CD8-positive, alpha-beta memory T cell (primary cell): Measurements from ENCODE around the gene C5orf15. TPM values are rescaled to one million over a fixed set of nuclear protein-coding genes. Genes with fewer than 3 reads are reported as not detected.

ENCODE experiments used
- CTCF ChIA-PET: fragments of 350-600 bp; sonication (Branson Sonifier 250); formaldehyde crosslinking; loops from one replicate; lab custom pipeline; 2021; ENCODE audit warnings: antibody characterized with exemption; lab: Charles Lee
- POLR2A ChIA-PET: fragments of 350-600 bp; sonication (Branson Sonifier 250); formaldehyde crosslinking; loops from one replicate; lab custom pipeline; 2021; ENCODE audit warnings: antibody characterized with exemption; lab: Charles Lee
- DNase-seq, 5 donors: peaks; one replicate each; pipeline versions ENCODE4 v3.0.0 to v3.0.0-alpha.2; 2020 to 2022; ENCODE audit warnings: mixed read lengths in 1 of 5
- H3K27ac ChIP-seq: one replicate; pipeline ENCODE4 v1.7.0; 2013; ENCODE audit warnings: low read depth, mild to moderate bottlenecking, low read length, moderate library complexity
- H3K27me3 ChIP-seq: 2 replicates; pipeline ENCODE4 v1.7.0; 2013; ENCODE audit warnings: low read length, mild to moderate bottlenecking; ENCODE audit not compliant: insufficient read depth, poor library complexity, severe bottlenecking
- H3K36me3 ChIP-seq: 2 replicates; pipeline ENCODE4 v1.7.0; 2013; ENCODE audit warnings: mild to moderate bottlenecking, low read length, moderate library complexity; ENCODE audit not compliant: insufficient read depth
- H3K4me1 ChIP-seq: 2 replicates; pipeline ENCODE4 v1.7.0; 2013; ENCODE audit warnings: mild to moderate bottlenecking, low read length, moderate library complexity; ENCODE audit not compliant: insufficient read depth
- H3K4me3 ChIP-seq: 2 replicates; pipeline ENCODE4 v1.7.0; 2013; ENCODE audit warnings: mild to moderate bottlenecking, low read length
- H3K9me3 ChIP-seq: 2 replicates; pipeline ENCODE4 v1.7.0; 2013; ENCODE audit warnings: mild to moderate bottlenecking, low read length
- H3K27ac Mint-ChIP-seq, 8 donors: one replicate each; pipeline ENCODE4 v1.8.0; 2020 to 2021; ENCODE audit warnings: mixed read lengths in 8 of 8, mild to moderate bottlenecking in 6 of 8, inconsistent platforms in 3 of 8, moderate library complexity in 3 of 8
- H3K27me3 Mint-ChIP-seq, 2 donors: one replicate each; pipeline ENCODE4 v1.8.0; 2020 to 2021; ENCODE audit warnings: mixed read lengths in 2 of 2, mild to moderate bottlenecking in 1 of 2, moderate library complexity in 1 of 2
- H3K36me3 Mint-ChIP-seq, 3 donors: one replicate each; pipeline ENCODE4 v1.8.0; 2020 to 2021; ENCODE audit warnings: mixed read lengths in 3 of 3, inconsistent platforms in 1 of 3, mild to moderate bottlenecking in 1 of 3
- H3K4me1 Mint-ChIP-seq, 3 donors: one replicate each; pipeline ENCODE4 v1.8.0; 2020 to 2021; ENCODE audit warnings: mixed read lengths in 3 of 3, inconsistent platforms in 1 of 3, mild to moderate bottlenecking in 1 of 3
- H3K4me3 Mint-ChIP-seq, 7 donors: one replicate each; pipeline ENCODE4 v1.8.0; 2020 to 2021; ENCODE audit warnings: mixed read lengths in 7 of 7, mild to moderate bottlenecking in 6 of 7, moderate library complexity in 4 of 7, inconsistent platforms in 2 of 7
- H3K9me3 Mint-ChIP-seq, 5 donors: one replicate each; pipeline ENCODE4 v1.8.0; 2020 to 2022; ENCODE audit warnings: mixed read lengths in 5 of 5, mild to moderate bottlenecking in 3 of 5, moderate library complexity in 2 of 5, inconsistent platforms in 1 of 5
- polyA plus RNA-seq: library from polyadenylated mRNA; unstranded; fragments of 300-500 nt; fragmentation: Illumina TruSeq; gene quantifications from one replicate; pipeline ENCODE4 v1.2.3, GENCODE V29; 2021
- total RNA-seq, 2 experiments: library from RNA; stranded (reverse); gene quantifications; one replicate each; pipeline ENCODE4 v1.2.3, GENCODE V29; 2021

Gene C5orf15
- total RNA-seq (10 to 100 TPM; 21.7 to 21.8 TPM), polyA plus RNA-seq (25.4 TPM)

- Mint-ChIP-seq H3K36me3 (peaks cover 0 to 46% (median 3%) of the 10 kb centered on the region in 3 donors), H3K27ac (peak within 1 kb of the TSS; percentile 97 to 100 (median 98)), H3K4me3 (peak within 1 kb of the TSS; percentile 94 to 98 (median 97)), H3K27me3 (no peaks in the 10 kb centered on the region), H3K9me3 (no peaks in the 10 kb centered on the region), H3K4me1 (peaks cover 39 to 61% (median 59%) of the 10 kb centered on the region in 3 donors)
- POLR2A ChIA-PET = interaction anchor here (1.0 kb wide), 1 partner anchor 680 kb away, joined by 3 read pairs; the partner anchor contains the start of gene SEC24A
- CTCF ChIA-PET = interaction anchor here (1.0 to 1.6 kb wide), 3 partner anchors 12 to 71 kb away, joined by 3 to 4 read pairs (median 3); no protein-coding TSS in a partner anchor
- Histone ChIP-seq H3K36me3 (no peaks in the 10 kb centered on the region), H3K4me3 (peak within 1 kb of the TSS; percentile 92), H3K4me1 (peaks cover 23% of the 10 kb centered on the region), H3K9me3 (no peaks in the 10 kb centered on the region), H3K27me3 (no peaks in the 10 kb centered on the region), H3K27ac (peak within 1 kb of the TSS; percentile 92)
- peak; percentile 86 to 95 (median 90) for DNase-seq
Measured at GRCh38 chr5:133968204-133968980, at the start of gene C5orf15. TSS of gene C5orf15 (minus strand) at chr5:133968625. CDS start at chr5:133968584, 41 bp downstream.

GRCh38 chr5:134008266-134008749 is 39.9 kb upstream of the C5orf15 start:
- H3K27me3 ChIP-seq = no peaks in the 10 kb centered on the region
- ChIA-PET POLR2A (no interaction called here), CTCF (interaction anchor here (1.2 to 3.0 kb wide), 2 partner anchors 28 to 31 kb away, joined by 4 to 9 read pairs; no protein-coding TSS in a partner anchor)
- H3K36me3 Mint-ChIP-seq = peaks cover 0 to 3% (median 0%) of the 10 kb centered on the region in 3 donors
- H3K4me3 Mint-ChIP-seq = peak overlapping the region in 1 of 7 donors; percentile 72
- H3K9me3 ChIP-seq = no peaks in the 10 kb centered on the region
- no peak for DNase-seq
- peaks cover 15% of the 10 kb centered on the region for H3K4me1 ChIP-seq
- H3K27ac ChIP-seq = no peak overlapping the region
- H3K4me3 ChIP-seq = no peak overlapping the region
- no peaks in the 10 kb centered on the region for H3K36me3 ChIP-seq
- H3K9me3 Mint-ChIP-seq = no peaks in the 10 kb centered on the region
- peaks cover 11 to 17% (median 14%) of the 10 kb centered on the region in 3 donors for H3K4me1 Mint-ChIP-seq
- H3K27ac Mint-ChIP-seq = peak overlapping the region in 2 of 8 donors; percentile 75 to 97
- H3K27me3 Mint-ChIP-seq = peaks cover 7 to 21% of the 10 kb centered on the region in 2 donors

- CTCF ChIA-PET = interaction anchor here (1.1 to 3.0 kb wide), 3 partner anchors 18 to 731 kb away, joined by 3 to 9 read pairs (median 3); partner anchors contain the start of gene CAMLG
Measured at GRCh38 chr5:134007581-134008265, 39.3 kb upstream of the C5orf15 start.

GRCh38 chr5:134006115-134006514 is 37.7 kb upstream of the C5orf15 start:
- peaks cover 30 to 38% (median 34%) of the 10 kb centered on the region in 3 donors for H3K4me1 Mint-ChIP-seq
- H3K4me1 ChIP-seq = peaks cover 28% of the 10 kb centered on the region
- no peaks in the 10 kb centered on the region for H3K27me3 ChIP-seq
- H3K27me3 Mint-ChIP-seq = peaks cover 2 to 3% of the 10 kb centered on the region in 2 donors
- no peak overlapping the region for H3K27ac ChIP-seq
- H3K9me3 ChIP-seq = no peaks in the 10 kb centered on the region
- H3K4me3 ChIP-seq = no peak overlapping the region
- ChIA-PET CTCF (no interaction called here), POLR2A (no interaction called here)
- peaks cover 0 to 9% (median 1%) of the 10 kb centered on the region in 3 donors for H3K36me3 Mint-ChIP-seq
- no peaks in the 10 kb centered on the region for H3K9me3 Mint-ChIP-seq
- peaks cover 1% of the 10 kb centered on the region for H3K36me3 ChIP-seq
- DNase-seq = no peak
- peak overlapping the region in 6 of 7 donors; percentile 56 to 96 (median 88) for H3K4me3 Mint-ChIP-seq
- peak overlapping the region in 7 of 8 donors; percentile 91 to 98 (median 97) for H3K27ac Mint-ChIP-seq

More at GRCh38 chr5:134007581-134008265, 39.3 kb upstream of the C5orf15 start:
- H3K9me3 Mint-ChIP-seq = no peaks in the 10 kb centered on the region
- H3K4me1 Mint-ChIP-seq = peaks cover 16 to 23% (median 20%) of the 10 kb centered on the region in 3 donors
- no peak for DNase-seq
- H3K36me3 Mint-ChIP-seq = peaks cover 0 to 3% (median 0%) of the 10 kb centered on the region in 3 donors
- no peaks in the 10 kb centered on the region for H3K27me3 ChIP-seq
- peaks cover 21% of the 10 kb centered on the region for H3K4me1 ChIP-seq
- peak overlapping the region in 4 of 8 donors; percentile 43 to 98 (median 96) for H3K27ac Mint-ChIP-seq
- no peaks in the 10 kb centered on the region for H3K36me3 ChIP-seq
- H3K4me3 Mint-ChIP-seq = peak overlapping the region in 2 of 7 donors; percentile 18 to 72
- POLR2A ChIA-PET = no interaction called here
- peaks cover 7 to 15% of the 10 kb centered on the region in 2 donors for H3K27me3 Mint-ChIP-seq
- H3K9me3 ChIP-seq = no peaks in the 10 kb centered on the region
- no peak overlapping the region for H3K27ac ChIP-seq
- no peak overlapping the region for H3K4me3 ChIP-seq

GRCh38 chr5:134005417-134006061 is 37.1 kb upstream of the C5orf15 start:
- Mint-ChIP-seq H3K27ac (peak overlapping the region; percentile 91 to 98 (median 96)), H3K4me3 (peak overlapping the region; percentile 83 to 96 (median 88)), H3K27me3 (no peaks in the 10 kb centered on the region), H3K4me1 (peaks cover 32 to 43% (median 40%) of the 10 kb centered on the region in 3 donors), H3K9me3 (no peaks in the 10 kb centered on the region), H3K36me3 (peaks cover 0 to 14% (median 1%) of the 10 kb centered on the region in 3 donors)
- no peaks in the 10 kb centered on the region for H3K9me3 ChIP-seq
- peaks cover 33% of the 10 kb centered on the region for H3K4me1 ChIP-seq
- peaks cover 5% of the 10 kb centered on the region for H3K36me3 ChIP-seq
- peak in 1 of 5 donors; percentile 49 for DNase-seq
- peak overlapping the region; percentile 66 for H3K4me3 ChIP-seq
- no peaks in the 10 kb centered on the region for H3K27me3 ChIP-seq
- CTCF ChIA-PET = interaction anchor here (2.0 kb wide), 1 partner anchor 34 kb away, joined by 12 read pairs; no protein-coding TSS in a partner anchor
- peak overlapping the region; percentile 94 for H3K27ac ChIP-seq
- POLR2A ChIA-PET = interaction anchor here (0.7 to 2.8 kb wide), 8 partner anchors 21 to 733 kb away, joined by 3 to 15 read pairs (median 3); partner anchors contain the start of genes CAMLG, PPP2CA and SKP1

- no peaks in the 10 kb centered on the region for H3K9me3 ChIP-seq
- peaks cover 5% of the 10 kb centered on the region for H3K36me3 ChIP-seq
- H3K27me3 Mint-ChIP-seq = no peaks in the 10 kb centered on the region
- peak; percentile 81 to 93 (median 90) for DNase-seq
- ChIA-PET CTCF (interaction anchor here (2.0 kb wide), 1 partner anchor 35 kb away, joined by 12 read pairs; no protein-coding TSS in a partner anchor), POLR2A (interaction anchor here (0.7 to 2.8 kb wide), 10 partner anchors 11 to 900 kb away, joined by 3 to 15 read pairs (median 3); partner anchors contain the start of genes CAMLG, PCBD2, PPP2CA and SKP1)
- peaks cover 0 to 16% (median 1%) of the 10 kb centered on the region in 3 donors for H3K36me3 Mint-ChIP-seq
- H3K27ac ChIP-seq = peak within 1 kb of the TSS; percentile 94
- peak within 1 kb of the TSS; percentile 66 for H3K4me3 ChIP-seq
- peaks cover 39% of the 10 kb centered on the region for H3K4me1 ChIP-seq
- no peaks in the 10 kb centered on the region for H3K9me3 Mint-ChIP-seq
- peak within 1 kb of the TSS; percentile 94 to 99 (median 98) for H3K27ac Mint-ChIP-seq
- no peaks in the 10 kb centered on the region for H3K27me3 ChIP-seq
- H3K4me1 Mint-ChIP-seq = peaks cover 35 to 51% (median 47%) of the 10 kb centered on the region in 3 donors
- peak within 1 kb of the TSS; percentile 89 to 98 (median 94) for H3K4me3 Mint-ChIP-seq
Measured at GRCh38 chr5:134004626-134005416, 36.4 kb upstream of the C5orf15 start, which contains the start of gene VDAC1. TSS of gene VDAC1 (minus strand) at chr5:134004975. CDS start at chr5:133993012, 11,963 bp downstream.
